Smooth muscle cell (in vitro differentiated cells): ENCODE measurements around the gene UBE2M. TPM values are rescaled to one million over a fixed set of nuclear protein-coding genes. Genes with fewer than 3 reads are reported as not detected.

Experiments used
- DNase-seq: peaks from one replicate; lab custom pipeline; 2025; ENCODE audit not compliant: unreplicated experiment; lab: John Stamatoyannopoulos, UW
- H2AFZ ChIP-seq: fragments of 200-600 bp; sonication (generic); 2 replicates; pipeline ENCODE4 v1.6.0; 2016; ENCODE audit warnings: antibody characterized with exemption, low read depth, mild to moderate bottlenecking
- H3F3A ChIP-seq: fragments of 200-600 bp; sonication (generic); 2 replicates; pipeline ENCODE4 v1.6.0; 2017; ENCODE audit warnings: antibody characterized with exemption, low read depth
- H3K27ac ChIP-seq: fragments of 200-600 bp; sonication (generic); 2 replicates; pipeline ENCODE4 v1.5.1; 2016; ENCODE audit warnings: low read depth, mild to moderate bottlenecking
- H3K27me3 ChIP-seq: fragments of 200-600 bp; sonication (generic); 2 replicates; pipeline ENCODE4 v1.6.1; 2016; ENCODE audit warnings: low read depth, mild to moderate bottlenecking
- H3K36me3 ChIP-seq: fragments of 200-600 bp; sonication (generic); 2 replicates; pipeline ENCODE4 v1.5.1; 2016; ENCODE audit warnings: low read depth
- H3K4me1 ChIP-seq: fragments of 200-600 bp; sonication (generic); 2 replicates; pipeline ENCODE4 v1.5.1; 2016; ENCODE audit warnings: low read depth
- H3K4me2 ChIP-seq: fragments of 200-600 bp; sonication (generic); 2 replicates; pipeline ENCODE4 v1.6.0; 2016; ENCODE audit warnings: mild to moderate bottlenecking
- H3K4me3 ChIP-seq: fragments of 200-600 bp; sonication (generic); 2 replicates; pipeline ENCODE4 v1.5.1; 2016; ENCODE audit warnings: mild to moderate bottlenecking
- H3K79me2 ChIP-seq: fragments of 200-600 bp; sonication (generic); 2 replicates; pipeline ENCODE4 v1.6.0; 2016; ENCODE audit warnings: low read depth, mild to moderate bottlenecking
- H3K9ac ChIP-seq: fragments of 200-600 bp; sonication (generic); 2 replicates; pipeline ENCODE4 v1.6.0; 2016; ENCODE audit warnings: low read depth
- H3K9me3 ChIP-seq: fragments of 200-600 bp; sonication (generic); replicated peaks from 2 replicates; pipeline ENCODE4 v1.5.1; 2016; ENCODE audit warnings: low read depth
- H4K20me1 ChIP-seq: fragments of 200-600 bp; sonication (generic); 2 replicates; pipeline ENCODE4 v1.6.0; 2016; ENCODE audit warnings: low read depth
- WGBS: methylation state at CpG from one replicate; pipeline ENCODE4 v1.1.7; 2016; ENCODE audit warnings: low lambda C conversion rate; 5-methylcytosine and 5-hydroxymethylcytosine counted together
- polyA plus RNA-seq: library from polyadenylated mRNA; unstranded; fragments of >200 nt; fragmentation: Nextera tagmentation; extraction: Ambion mirVana; gene quantifications from 2 replicates; pipeline ENCODE4 v1.2.1, GENCODE V29; 2016
- total RNA-seq: library from RNA; depleted of rRNA; stranded (reverse); fragments of >200 nt; gene quantifications from 2 replicates; pipeline ENCODE4 v1.2.3, GENCODE V29; 2014
- TF ChIP-seq, protein P1 (sequence below): fragments of 200-600 bp; sonication (generic); IDR thresholded peaks from 2 replicates; pipeline ENCODE4 v1.5.1; 2017; ENCODE audit warnings: borderline replicate concordance, mild to moderate bottlenecking, antibody characterized with exemption; ENCODE audit not compliant: insufficient read depth, poor library complexity, severe bottlenecking

The UBE2M gene
- total and polyA plus RNA-seq, 2 experiments from 2014 or later: 45.9 to 118 TPM

DNA sequence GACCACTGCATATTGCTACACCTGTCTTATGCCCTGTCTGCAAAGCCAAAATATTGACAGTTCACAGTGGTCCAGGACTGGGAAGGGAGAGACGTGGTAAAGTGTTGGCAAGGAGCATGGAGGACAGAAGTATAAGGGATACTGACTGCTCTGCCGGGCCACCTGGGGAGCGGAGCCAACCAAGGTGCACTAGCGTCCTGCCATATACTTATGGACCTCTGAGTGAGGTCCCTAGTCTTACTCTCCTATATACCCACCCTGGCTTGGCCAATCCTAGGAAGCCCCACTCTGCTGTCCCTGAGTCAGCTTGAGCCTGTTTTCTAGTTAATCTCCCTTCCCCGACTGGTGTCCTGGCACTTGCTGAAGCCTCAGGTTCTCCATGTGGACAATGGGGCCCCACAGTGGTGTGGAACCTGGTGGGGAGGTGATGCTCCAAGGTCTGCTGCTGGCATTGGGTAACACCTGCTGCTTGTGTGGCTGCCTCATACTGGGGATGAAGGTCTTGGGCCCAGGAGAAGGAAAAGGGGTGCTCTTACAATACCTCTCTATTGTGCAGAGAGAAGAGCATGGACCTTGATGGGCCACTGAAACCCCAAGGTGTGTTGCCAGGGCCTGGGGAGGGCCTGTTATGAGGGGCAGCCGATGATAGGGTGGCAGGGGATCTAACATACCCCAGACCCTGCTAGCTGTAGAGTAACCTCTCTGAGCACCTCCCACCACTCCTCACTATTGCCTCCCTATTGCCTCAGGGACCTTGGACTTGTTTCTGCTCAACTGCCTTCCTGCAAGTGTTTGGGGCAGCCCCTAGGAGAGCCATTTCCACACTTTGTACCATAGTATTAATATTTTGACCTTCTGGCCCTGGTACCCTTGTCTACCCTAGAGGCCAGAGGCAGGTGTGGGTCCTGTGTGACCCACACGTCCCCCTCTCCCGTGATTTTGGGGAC, 21.3 kb downstream of the UBE2M start:
- H3K27me3 ChIP-seq: peaks cover 11% of the 10 kb centered on the region
- H3K9ac ChIP-seq: no peak overlapping the region
- no peaks in the 10 kb centered on the region for H4K20me1 ChIP-seq
- peaks cover 5% of the 10 kb centered on the region for H3K4me1 ChIP-seq
- no peak overlapping the region for H3K27ac ChIP-seq
- H3K4me3 ChIP-seq: no peak overlapping the region
- H3K9me3 ChIP-seq: no peaks in the 10 kb centered on the region
- TF ChIP-seq, protein P1, sequence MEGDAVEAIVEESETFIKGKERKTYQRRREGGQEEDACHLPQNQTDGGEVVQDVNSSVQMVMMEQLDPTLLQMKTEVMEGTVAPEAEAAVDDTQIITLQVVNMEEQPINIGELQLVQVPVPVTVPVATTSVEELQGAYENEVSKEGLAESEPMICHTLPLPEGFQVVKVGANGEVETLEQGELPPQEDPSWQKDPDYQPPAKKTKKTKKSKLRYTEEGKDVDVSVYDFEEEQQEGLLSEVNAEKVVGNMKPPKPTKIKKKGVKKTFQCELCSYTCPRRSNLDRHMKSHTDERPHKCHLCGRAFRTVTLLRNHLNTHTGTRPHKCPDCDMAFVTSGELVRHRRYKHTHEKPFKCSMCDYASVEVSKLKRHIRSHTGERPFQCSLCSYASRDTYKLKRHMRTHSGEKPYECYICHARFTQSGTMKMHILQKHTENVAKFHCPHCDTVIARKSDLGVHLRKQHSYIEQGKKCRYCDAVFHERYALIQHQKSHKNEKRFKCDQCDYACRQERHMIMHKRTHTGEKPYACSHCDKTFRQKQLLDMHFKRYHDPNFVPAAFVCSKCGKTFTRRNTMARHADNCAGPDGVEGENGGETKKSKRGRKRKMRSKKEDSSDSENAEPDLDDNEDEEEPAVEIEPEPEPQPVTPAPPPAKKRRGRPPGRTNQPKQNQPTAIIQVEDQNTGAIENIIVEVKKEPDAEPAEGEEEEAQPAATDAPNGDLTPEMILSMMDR: no peak
- H3F3A ChIP-seq: no peaks in the 10 kb centered on the region
- no peak for DNase-seq
- no peaks in the 10 kb centered on the region for H3K36me3 ChIP-seq
- no peaks in the 10 kb centered on the region for H3K79me2 ChIP-seq
- 95% methylated on average over 8 of the region's 8 CpGs for WGBS
- H3K4me2 ChIP-seq: no peak overlapping the region
- no peak overlapping the region for H2AFZ ChIP-seq

DNA sequence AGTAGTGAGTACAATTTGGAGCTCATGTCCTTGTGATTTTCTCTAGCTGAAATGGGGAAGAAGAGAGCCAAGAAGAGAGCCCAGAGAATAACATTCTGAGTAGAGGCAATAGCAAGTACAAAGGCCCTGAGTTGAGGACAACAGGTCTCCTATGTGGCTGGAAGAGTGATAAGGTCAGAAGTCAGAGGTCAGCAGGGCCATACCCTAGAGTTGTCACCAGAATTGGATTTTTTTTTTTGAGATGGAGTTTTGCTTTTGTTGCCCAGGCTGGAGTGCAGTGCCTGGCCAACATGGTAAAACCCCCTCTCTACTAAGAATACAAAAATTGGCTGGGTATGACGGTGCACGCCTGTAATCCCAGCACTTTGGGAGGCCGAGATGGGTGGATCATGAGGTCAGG, 22.6 kb downstream of the UBE2M start:
- no peak overlapping the region for H2AFZ ChIP-seq
- WGBS: 88% methylated on average over 3 of the region's 3 CpGs
- TF ChIP-seq, protein P1: no peak

DNA sequence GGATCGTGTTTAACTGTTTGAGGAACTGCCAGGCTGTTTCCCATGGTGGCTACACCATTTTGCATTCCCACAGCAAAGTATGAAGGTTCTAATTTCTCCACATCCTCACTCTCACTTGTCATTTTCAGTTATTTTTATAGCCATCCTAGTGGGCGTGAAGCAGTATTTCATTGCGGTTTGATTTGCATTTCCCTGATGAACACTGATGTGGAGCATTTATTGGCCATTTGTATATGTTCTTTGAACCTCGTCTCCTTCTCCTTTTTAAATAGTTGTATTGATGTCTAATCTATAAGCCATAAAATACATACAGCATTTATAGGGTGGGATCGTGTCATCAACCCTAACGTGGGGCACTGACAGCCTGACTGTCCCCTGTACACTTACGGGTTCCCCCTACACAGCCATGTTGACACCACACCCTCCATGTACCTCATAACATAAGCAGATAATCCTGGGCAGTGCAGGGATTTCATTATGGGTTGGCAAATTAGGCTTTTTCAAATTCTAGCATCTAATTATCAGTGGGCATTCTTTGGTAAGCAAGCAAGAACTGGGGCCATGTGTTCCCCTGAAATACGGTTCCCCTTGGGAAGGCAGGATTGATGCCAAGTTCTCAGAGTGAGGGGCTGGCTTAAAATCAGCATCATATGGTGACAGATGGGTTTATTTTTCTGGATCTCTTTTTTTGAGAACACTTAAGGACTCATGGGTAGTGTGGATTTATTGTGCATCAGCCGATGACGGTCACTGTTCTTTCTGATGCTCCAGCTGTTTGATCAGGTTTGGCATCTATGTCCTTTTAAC, 27.2 kb downstream of the UBE2M start:
- no peaks in the 10 kb centered on the region for H3F3A ChIP-seq
- no peaks in the 10 kb centered on the region for H3K9me3 ChIP-seq
- H3K4me2 ChIP-seq: no peak overlapping the region
- WGBS: 85% methylated on average over 10 of the region's 10 CpGs
- H2AFZ ChIP-seq: no peak overlapping the region
- no peak overlapping the region for H3K9ac ChIP-seq
- H3K4me3 ChIP-seq: no peak overlapping the region
- no peaks in the 10 kb centered on the region for H3K79me2 ChIP-seq
- H3K27ac ChIP-seq: no peak overlapping the region
- TF ChIP-seq, protein P1: no peak
- DNase-seq: no peak
- no peaks in the 10 kb centered on the region for H3K36me3 ChIP-seq
- no peaks in the 10 kb centered on the region for H4K20me1 ChIP-seq
- no peaks in the 10 kb centered on the region for H3K4me1 ChIP-seq
- H3K27me3 ChIP-seq: no peaks in the 10 kb centered on the region

More for the DNA sequence above, 22.6 kb downstream of the UBE2M start:
- H3K9ac ChIP-seq: no peak overlapping the region
- peaks cover 9% of the 10 kb centered on the region for H3K27me3 ChIP-seq
- H3K79me2 ChIP-seq: no peaks in the 10 kb centered on the region
- H3K4me2 ChIP-seq: no peak overlapping the region
- no peak for DNase-seq
- no peaks in the 10 kb centered on the region for H3K36me3 ChIP-seq
- no peaks in the 10 kb centered on the region for H3K9me3 ChIP-seq
- H3K27ac ChIP-seq: no peak overlapping the region
- H3K4me3 ChIP-seq: no peak overlapping the region
- H3F3A ChIP-seq: no peaks in the 10 kb centered on the region
- H4K20me1 ChIP-seq: no peaks in the 10 kb centered on the region
- peaks cover 5% of the 10 kb centered on the region for H3K4me1 ChIP-seq
